Stimulated activated CD8-positive, alpha-beta memory T cell treated with anti-CD3 and anti-CD28 coated beads, Interleukin-15, amount 100 ng/mL, for 4 hours (primary cell): ENCODE results near the gene REEP6.
"Not testable (repeated sequence)": the region's sequence is repeated elsewhere in the genome, so short reads cannot be mapped to it uniquely, and the experiment has no call there.

Source experiments
- DNase-seq, 2 donors: peaks; one replicate each; pipeline ENCODE4 v3.0.0-alpha.2; 2020; ENCODE audit warnings: low read depth in 2 of 2

Gene REEP6

GRCh38 chr19:1489463-1490310 lies 1.3 kb upstream of the REEP6 start:
- DNase-seq = no peak

- DNase-seq = peak; percentile 94 to 97
These were observed 469 bp upstream of the REEP6 start, which contains the start of gene PCSK4 for GRCh38 chr19:1490311-1491113. Gene PCSK4, minus strand, starts transcription at chr19:1490350. Its CDS starts 4 bp downstream, at chr19:1490346.

GRCh38 chr19:1491849-1492170 lies 829 bp downstream of the REEP6 start:
- no peak for DNase-seq

- DNase-seq = no peak
These were observed 1.6 kb downstream of the REEP6 start for GRCh38 chr19:1492474-1493006.

- no peak for DNase-seq
These were observed 3.3 kb downstream of the REEP6 start for GRCh38 chr19:1494115-1494815.

GRCh38 chr19:1495051-1495798 lies 4.2 kb downstream of the REEP6 start:
- no peak for DNase-seq

DNA sequence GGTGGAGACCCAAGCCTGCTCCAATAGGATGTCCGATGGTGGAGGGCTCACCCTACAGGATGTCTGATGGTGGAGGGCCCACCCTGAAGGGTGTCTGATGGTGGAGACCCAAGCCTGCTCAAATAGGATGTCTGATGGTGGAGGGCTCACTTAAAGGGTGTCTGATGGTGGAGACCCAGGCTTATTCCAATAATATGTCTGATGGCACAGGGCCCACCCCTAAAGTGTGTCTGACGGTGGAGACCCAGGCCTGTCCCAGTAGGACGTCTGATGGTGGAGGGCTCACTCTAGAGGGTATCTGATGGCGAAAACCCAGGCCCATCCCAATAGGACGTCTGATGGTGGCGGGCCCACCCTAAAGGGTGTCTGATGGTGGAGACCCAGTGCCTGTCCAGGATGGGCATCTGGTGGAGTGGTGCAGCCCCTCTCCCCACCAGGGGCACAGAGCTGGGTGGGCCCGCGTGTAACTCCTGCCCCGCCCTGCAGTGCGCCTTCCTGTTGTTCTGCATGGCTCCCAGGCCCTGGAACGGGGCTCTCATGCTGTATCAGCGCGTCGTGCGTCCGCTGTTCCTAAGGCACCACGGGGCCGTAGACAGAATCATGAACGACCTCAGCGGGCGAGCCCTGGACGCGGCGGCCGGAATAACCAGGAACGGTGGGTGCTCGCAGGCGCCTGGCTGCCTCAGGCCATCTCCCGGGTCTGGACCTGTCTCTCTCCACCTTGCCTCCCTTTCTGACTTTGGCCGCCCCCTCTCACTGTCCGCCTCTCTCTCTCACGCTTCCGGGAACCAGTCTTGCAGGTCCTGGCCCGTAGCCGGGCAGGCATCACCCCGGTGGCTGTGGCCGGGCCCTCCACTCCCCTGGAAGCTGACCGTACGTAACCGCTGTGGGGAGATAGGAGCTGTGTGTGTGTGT lies 5.1 kb downstream of the REEP6 start:
- DNase-seq = no peak

DNA sequence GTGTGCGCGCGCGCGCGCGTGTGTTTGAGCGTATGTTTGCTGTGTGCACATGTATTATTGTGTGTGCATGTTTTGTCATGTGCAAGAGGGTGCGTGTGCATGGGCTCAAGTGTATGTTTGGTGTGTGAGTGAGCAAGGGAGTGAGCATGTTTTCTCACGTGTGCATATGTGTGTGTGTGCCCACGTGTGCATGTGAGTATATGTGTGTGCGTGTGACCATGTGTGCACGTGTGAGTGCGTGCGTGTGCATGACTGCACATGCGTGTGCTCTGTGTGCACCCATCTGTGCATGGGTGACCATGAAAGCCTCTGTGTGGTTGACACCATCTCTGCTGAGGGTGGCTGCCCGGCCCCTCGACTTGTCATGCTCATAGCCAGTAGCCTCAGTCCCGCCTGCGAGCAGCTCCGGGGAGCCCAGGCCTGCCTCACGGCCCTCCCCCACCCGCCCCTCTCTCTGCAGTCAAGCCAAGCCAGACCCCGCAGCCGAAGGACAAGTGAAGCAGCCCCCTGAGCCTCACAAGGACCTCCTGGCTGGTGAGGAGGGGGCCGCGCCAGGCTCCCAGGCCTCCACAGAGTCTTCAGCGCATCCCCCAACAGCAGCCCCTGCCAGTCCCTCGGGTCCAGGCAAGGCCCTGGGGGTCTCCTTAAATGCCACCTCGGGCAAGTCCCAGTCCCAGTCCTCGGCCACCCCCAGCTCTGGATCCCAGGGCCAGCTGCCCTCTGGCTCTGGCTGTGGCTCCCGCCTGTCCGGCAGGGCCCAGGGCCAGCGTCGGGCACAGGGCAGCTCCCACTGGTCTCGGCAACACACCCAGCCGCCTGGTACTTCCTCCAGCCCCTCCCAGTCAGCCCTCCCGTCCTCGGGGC lies 6.0 kb downstream of the REEP6 start:
- DNase-seq = no peak

DNA sequence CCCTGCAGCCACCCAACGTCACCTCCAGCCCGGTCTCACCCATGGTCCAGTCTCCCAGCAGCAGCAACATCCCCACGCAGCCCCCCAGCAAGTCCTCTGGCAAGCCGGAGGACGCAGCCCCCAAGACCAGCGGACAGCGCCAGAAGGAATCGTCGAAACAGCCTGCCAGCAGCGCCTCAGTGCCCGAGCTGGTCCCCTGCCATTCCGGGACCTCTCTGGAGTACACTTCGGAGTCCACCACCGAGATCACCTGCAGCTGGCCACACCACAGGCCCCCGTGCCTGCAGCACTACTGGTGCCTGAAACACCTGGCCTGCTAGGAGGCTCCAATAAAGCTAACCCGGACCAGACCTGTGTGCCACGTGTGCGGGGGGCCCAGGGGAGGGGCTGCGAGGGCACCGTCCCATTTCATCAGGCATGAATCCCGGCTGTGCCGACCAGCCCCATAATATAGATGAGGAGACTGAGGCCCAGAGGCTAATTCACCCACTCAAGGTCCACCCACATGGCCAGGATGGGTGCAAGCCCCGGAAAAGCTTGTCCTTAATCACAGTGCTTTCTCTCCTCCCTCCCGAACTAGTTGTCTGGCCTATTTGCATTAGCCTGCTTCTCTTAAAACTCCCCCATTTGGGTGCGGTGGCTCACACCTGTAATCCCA lies 6.7 kb downstream of the REEP6 start:
- no peak for DNase-seq

DNA sequence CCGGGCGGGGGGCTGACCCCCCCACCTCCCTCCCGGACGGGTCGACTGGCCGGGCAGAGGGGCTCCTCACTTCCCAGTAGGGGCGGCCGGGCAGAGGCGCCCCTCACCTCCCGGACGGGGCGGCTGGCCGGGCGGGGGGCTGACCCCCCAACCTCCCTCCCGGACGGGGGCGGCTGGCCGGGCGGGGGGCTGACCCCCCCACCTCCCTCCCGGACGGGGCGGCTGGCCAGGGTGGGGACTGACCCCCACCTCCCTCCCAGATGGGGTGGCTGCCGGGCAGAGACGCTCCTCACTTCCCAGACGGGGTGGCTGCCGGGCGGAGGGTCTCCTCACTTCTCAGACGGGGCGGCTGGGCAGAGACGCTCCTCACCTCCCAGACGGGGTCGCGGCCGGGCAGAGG lies 8.2 kb downstream of the REEP6 start:
- DNase-seq = not testable (repeated sequence)

DNA sequence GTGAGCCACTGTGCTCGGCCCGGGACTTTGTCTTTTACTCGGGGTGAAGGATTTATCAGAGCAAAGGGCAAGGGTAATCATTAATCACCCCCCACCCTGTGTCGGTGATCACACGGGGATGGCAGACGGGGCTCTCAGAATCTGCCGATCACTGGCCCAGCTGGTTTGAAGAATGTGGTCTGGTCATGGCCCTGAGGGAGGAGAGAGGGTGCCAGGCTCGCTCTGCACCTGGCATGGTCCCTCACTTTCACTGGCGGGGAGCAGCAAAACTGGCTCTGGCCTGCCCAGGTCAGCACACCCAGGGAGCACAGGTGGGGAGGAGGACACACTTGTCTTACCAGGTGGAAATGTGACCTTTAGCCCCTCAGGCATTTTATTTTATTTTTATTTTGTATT lies 10.2 kb downstream of the REEP6 start:
- DNase-seq = no peak

DNA sequence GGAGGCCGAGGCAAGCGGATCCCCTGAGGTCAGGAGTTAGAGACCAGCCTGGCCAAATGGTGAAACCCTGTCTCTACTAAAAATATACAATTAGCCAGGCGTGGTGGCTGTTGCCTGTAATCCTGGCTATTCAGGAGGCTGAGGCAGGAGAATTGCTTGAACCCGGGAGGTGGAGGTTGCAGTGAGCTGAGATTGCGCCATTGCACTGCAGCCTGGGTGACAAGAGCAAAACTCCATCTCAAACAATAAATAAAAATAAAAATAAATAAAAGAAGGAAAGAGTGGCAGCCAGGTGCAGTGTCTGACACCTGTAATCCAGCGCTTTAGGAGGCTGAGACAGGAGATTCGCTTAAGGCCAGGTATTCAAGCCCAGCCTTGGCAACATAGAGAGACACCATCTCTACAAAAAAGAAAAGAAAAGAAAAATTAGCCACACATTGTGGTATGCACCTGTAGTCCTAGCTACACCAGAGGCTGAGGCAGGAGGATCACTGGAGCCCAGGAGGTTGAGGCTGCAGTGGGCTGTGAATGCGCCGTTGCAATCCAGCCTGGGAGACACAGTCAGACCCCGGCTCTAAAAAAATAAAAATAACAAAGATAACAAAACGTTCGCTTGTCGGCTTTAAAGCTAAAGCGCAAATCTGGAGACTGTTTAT lies 11.6 kb downstream of the REEP6 start:
- DNase-seq = no peak

DNA sequence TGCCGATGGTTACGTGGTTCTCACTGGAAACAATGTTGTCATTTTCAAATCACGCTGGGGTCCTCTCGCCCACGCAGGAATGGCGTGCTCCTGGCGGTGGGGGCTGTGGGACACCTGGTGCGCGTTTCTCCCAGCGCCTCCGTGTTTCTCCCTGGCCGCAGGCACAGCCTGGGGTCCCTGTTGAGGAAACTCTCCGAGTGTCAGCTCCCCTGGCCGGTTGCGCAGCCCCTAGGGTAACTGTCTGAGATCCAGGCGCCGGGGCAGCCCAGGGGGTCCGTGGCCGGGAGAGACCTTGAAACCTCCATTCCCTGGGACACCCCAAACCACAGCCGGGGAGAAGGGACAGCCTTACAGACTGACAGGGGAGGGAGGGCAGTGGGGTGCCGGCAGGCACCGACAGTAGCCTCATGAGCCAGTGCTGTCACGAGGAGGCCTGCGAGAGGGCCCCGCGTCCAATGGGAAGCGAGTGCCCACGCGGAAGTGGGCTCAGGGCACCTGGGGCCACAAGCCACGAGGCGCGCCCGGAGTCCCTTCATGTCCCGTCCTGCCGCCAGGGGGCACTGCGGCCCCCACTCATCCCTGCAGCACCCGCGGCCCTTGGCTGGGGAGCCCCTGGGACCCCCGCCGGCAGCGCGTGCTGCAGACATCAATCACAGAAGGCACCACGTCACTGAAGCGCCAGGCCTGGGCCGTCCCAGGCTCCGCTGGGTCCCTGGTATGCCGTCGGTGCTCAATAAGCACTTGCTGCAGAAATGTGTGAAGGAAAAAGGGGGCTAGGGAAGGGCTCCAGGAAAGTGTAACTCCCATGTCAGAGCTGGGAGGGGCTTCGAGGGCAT lies 12.3 kb downstream of the REEP6 start:
- DNase-seq = peak; percentile 21 to 24

DNA sequence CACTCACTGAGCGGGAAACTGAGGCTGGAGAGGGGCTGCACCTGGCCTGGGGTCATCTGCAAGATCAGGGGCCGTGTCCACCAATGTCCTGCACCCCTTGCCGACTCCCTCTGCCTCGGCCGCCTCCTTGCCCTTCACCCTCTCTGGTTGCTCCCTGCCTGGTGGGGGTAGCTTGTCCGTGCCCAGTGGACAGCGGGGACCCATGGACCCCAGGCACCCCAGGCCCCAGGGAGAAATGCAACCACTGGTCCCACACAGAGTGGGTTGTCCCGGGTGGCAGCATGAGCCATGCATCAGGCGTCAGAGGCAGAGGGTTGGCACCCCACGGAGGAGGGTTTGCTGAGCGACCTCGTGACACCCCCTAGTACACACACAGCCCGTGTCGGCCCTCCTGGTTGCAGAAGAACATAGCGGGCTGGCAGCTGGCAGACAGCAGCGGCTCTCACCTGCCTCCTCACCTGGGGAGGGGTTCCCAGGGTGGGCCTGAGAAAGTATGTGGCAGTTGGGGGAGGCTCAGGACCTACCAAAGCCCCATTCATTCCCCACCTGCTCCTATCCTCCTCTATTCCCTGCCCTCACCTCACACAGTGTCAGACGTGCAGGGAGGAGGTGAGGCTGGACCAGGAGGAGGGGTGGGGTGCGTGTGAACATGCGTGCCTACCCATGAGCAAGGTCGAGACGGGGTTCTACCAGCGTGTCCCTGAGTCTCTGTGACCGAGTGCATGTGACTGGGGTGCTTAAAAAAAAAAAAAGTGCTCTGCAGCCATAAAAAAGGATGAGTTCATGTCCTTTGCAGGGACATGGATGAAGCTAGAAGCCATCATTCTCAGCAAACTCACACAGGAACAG lies 13.2 kb downstream of the REEP6 start:
- DNase-seq = no peak

DNA sequence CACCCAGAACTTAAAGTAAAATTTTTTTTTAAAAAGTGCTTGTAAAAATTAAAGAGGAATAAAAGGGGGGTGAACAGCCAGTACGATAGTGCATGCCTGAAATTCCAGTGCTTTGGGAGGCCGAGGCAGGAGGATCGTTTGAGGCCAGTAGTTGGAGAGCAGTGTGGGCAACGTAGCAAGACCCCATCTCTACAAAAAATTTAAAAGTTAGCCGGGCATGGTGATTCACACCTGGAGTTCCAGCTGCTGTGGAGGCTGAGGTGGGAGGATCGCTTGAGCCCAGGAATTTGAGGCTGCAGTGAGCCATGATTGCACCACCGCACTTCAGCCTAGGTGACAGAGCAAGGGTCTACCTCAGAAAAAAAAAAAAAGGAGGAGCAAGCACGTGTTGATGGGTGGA lies 14.0 kb downstream of the REEP6 start:
- DNase-seq = no peak
